Stimulated activated CD8-positive, alpha-beta memory T cell treated with anti-CD3 and anti-CD28 coated beads, Interleukin-12 subunit alpha, Interleukin-12 subunit beta, amount 100 ng/mL, for 4 hours (primary cell): Measurements from ENCODE around the gene AP3S1.
"Not testable (repeated sequence)": the region's sequence is repeated elsewhere in the genome, so short reads cannot be mapped to it uniquely, and the experiment has no call there.

ENCODE experiments used
- DNase-seq: peaks from one replicate; pipeline ENCODE4 v3.0.0-alpha.2; 2020; ENCODE audit warnings: low read depth

Gene AP3S1

DNA sequence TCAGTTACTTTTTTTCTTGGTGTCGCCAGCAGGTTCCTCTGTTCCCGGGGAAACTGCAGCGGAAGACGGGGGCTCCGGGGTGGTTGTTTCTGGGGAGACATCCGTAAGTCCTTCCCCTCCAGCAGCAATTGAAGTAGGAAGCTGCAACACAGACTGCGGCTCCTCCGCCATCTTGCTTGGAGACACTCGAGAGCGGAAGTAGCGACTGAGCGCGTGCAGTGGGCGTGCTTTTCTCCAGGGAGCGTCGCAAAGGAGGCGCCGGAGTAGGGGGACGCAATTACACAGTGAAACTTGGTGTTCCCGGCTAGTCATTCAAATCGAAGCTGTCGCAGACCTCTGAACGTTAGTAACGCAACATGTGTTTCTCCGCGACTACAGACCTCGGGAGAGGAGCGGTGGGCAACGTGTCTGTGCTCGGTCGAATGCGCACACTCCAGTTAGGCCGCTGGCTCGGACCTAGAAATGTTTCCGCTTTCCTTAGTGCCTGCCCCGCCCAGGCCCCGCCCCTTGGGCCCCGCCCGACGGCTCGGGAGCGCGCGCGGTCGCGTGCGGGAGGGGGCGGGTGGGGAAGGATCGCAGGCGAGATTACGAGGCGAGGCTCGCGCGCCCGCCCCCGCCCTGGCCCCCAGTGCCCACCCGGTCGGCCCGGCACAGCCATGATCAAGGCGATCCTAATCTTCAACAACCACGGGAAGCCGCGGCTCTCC lies at the start of gene AP3S1, which contains the start of gene ATG12:
TSS of gene AP3S1 (plus strand) at position 554 of the 707 bp plus-strand sequence. CDS start at position 657, 103 bp downstream.
TSS of gene ATG12 (minus strand) at position 184 of the 707 bp plus-strand sequence. CDS start at position 171, 13 bp downstream.
- peak; percentile 87 for DNase-seq

DNA sequence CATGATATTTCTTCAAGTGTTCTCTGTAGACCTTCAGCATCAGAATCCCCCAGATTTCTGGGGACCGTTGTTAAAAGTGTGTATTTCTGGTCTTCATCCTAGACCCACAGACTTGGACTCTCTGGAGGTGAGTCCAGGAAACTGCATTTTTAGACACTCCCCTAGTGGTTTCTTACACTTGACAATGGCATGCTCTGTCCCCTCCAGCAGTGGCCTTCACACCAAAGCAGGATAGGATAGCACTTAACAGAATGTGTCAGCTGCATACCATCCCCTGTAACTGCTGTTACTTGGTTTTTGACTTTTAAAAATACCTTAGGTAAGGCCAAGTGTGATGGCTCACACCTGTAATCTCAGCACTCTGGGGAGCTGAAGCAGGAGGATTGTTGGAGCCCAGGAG lies 46.0 kb upstream of the AP3S1 start:
- no peak for DNase-seq

DNA sequence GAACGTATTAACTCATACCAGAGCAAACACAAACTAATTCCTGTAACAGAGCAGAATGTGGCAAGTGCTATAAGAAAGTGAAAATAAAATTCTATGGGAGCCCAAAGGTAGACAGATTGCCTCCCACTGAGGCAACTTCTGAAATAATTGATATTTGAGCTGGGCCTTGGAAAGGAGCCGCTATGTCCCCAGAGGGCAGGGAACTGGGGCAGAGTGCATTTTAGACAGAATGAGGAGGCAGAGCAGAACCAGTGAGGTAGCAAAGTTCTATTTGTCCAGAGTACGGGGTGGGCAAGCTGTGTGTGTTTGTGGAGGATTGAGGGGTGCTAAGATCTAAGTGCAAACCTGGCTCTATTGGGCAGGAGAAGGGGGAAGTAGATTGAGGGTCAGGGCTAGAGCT lies 45.1 kb upstream of the AP3S1 start:
- DNase-seq, result no peak

DNA sequence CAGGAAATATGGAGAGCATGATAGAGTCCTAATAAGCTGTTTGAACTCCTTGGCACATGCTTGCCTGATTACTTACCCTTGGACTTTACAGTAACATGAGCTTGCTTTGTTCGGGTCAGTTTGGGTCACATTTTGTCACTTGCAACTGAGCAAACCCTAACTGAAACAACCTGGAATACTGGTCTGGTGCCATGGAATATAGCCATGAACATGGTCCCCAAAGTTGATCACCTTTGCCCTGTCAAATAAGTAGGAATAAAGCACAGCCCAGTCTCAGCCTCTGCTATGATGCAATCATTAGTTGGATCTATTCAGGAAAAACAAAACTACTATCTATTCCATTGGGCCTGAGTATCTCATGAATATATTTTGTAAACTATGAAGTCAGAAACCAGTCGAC lies 43.5 kb upstream of the AP3S1 start:
- DNase-seq, result no peak

DNA sequence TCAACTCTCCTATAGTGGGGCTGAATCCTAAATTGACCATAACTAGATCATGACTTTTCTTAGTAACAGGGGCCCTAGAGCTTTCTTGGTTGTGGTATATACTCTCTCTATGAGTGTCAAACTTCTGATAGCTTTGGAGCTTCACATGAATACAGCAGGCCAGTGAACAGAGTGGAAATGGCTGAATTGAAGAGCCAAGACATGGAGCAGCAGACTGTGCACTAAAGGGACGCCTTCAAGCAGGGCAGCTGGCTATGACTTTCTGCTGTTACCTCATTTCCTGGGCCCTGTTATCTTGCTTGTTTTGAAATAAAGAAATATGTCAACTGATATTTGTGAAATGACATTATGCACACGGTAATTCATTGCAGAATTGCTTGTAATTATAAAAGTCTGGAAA lies 41.6 kb upstream of the AP3S1 start:
- no peak for DNase-seq

DNA sequence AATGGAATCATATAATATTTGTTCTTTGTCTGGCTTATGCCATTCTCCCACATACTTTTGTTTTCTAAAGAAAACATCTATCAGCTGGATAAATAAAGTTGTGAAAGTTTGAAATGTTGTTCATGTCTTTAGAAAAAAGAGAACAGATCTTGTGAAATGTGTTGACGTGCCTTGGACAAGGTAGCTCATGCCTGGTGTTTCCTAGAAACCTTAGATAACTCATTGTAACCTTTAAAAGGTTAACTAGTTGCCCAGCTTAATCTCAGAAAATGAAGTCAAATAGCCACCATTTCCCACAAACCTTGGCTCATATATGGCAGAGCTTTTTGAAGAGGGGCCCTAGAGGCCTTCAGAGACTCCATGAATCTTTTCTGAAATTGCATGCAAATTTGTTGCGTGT lies 40.6 kb upstream of the AP3S1 start:
- no peak for DNase-seq

DNA sequence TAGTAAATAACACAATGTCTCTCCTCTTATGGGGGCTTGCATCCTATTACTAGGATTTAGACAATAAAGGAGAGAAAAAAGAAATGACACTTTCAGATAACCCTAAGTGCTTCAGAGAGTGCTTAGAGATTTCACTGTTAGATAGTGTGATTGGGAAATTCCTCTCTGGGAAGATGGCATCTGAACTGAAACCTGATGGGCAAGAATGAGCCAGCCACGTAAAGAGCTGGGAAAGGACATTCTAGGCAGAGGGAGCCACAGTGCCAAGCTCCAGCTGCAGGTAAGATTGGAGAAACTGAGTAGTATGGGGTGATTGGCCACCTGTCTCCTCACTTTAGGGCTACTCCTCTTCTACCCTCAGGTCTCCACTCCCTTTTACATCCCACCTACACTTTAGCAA lies 39.8 kb upstream of the AP3S1 start:
- DNase-seq, result no peak

DNA sequence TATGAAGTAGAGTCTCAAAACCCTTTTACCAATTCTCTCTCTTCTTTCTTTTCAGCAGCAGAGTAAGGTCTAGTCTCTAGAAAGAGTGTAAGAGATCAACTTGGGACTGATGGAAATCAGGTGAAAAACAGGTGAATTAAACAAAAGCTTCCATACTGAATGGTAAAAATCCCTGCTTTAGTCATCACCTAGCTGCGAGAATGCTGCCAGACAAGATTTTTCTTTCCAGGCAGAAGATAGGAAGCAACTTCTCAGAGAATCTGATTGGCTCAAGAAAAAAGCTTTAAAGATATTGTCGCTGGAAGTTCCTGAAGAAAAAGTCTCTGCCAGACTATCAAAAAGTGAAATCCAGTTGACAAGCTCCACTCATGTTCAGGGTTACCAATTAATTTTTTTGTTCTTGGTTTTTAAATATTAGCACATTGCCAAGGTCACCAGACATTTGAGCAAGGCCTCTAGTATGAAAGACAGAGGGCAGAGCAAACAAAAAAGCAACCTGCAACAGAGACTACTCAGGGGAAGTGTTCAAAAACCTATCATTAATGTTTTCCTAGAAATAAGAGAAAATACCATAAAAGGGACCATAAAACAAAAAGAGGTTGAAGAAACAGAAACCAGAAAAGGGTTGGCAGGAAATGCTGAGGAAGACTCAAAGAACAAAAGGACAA lies 34.6 kb upstream of the AP3S1 start:
- no peak for DNase-seq

DNA sequence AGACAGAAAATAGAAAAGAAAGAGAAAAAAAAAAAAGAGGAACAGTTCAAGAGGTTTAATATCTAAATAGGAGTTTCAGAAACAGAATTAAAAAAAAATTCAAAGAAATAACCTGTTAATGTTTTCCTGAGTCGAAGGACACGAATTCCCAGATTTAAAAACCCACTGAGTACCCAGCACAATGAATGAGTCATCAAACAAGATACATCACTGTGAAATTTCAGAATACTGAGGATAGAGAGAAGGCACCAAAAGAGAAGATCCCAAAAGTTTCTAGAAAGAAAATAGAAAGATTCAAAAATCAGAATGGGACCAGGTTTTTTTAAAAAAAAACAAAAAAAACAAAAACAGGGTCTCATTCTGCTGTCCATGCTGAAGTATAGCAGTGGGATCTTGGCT lies 34.1 kb upstream of the AP3S1 start:
- no peak for DNase-seq

DNA sequence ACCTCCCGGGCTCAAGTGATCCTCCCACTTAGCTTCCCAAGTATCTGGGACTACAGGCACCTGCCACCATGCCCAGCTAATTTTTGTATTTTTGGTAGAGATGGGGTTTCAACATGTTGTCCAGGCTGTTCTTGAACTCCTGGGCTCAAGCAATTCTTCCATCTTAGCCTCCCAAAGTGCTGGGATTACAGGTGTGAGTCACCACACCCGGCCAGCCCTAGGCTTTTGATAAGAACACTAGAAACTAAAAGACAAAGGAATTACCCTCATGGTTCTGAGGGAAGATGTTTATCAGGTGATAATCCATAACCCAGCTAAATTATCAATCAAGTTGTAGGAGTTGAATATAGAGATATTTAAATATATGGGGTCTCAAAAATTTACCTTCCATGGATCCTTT lies 33.7 kb upstream of the AP3S1 start:
- not testable (repeated sequence) for DNase-seq

DNA sequence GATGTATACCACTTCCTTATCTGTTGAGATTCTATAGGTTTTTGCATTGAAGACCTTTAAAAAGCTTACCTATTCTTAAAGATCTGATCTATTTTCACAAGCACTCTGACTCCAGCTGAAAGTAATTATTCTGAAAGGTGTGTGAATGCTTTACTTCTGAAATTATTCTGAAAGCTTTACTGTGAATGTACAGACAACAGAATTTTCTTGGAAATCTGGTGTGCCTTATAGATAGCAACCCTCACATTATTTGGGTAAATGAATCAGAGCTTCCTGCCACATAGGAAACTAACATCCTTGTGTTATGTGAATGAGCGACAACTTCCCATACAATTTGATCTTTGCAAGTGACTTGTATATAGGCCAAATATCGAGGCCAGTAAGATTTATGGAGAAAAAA lies 31.8 kb upstream of the AP3S1 start:
- DNase-seq, result no peak

DNA sequence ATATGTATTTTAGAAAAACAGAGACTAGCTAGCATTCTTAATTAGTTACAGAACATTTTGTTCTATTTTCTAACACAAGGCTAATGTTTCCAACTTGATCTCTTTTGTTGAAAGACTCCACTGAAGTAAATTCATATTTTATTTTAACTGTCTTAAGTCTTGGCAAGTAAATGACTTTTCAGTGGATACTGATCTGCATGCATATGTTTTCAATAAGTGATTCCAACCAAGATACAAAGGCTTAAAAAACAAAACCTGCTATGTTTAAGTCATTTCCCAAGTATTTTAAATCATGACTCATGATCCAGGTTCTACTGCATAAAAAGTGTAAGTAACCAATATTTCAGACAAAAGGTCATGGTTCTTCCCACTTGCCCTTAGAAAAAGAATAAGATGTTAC lies 31.0 kb upstream of the AP3S1 start:
- DNase-seq, result no peak

DNA sequence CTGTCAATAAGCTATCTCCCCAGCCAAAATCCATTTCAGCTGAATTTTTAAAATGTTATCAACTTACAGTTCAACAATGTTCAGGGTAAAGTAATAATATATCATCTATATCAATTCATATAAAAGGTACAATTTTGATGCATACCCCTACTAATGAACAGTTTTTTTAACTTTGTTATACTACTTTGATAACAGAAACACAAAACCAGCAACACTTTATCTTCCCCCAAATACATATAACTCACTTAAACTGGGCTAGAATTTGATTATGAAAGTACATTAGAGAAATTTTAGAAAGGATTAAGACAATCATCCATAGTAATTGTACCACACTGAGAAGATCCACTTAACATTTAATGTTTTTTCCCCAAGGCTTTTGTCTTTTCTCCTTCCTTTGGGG lies 30.3 kb upstream of the AP3S1 start:
- no peak for DNase-seq

DNA sequence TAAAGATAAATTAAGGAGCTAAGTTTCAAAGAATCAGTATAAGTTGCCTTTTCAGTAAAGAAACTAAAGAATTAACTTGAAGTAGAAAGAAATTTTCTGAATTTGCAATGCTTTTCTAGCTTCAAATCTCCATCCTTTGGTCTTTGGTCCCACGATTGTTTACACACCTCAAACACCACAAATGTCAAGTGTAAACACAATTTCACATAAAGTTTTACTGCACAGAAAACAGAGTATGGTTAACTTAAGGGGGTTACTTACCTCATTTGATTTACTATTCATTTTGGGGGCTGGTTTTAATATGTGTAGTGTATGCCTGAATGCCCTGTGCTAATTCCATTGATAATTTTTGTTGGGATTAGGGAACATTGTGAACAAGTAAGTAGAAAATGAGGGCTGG lies 29.4 kb upstream of the AP3S1 start:
- DNase-seq, result no peak

DNA sequence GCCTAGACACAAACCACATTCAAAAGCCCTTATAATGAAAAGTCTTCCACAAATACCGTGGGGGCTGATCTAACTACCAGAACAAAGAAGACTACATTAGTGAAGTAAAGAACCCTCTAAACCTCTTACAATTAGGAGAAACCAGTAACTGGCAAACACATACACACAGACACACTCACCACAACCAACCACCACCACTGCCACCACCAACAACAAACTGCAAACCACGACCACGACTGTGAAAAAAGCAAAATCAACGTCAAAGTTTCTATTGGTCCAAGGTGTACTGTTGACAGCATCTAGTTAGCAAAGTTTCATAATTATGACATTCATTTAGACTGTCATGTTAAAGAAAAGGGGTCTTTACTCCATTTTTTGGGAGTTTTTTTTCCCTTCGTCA lies 28.0 kb upstream of the AP3S1 start:
- no peak for DNase-seq

DNA sequence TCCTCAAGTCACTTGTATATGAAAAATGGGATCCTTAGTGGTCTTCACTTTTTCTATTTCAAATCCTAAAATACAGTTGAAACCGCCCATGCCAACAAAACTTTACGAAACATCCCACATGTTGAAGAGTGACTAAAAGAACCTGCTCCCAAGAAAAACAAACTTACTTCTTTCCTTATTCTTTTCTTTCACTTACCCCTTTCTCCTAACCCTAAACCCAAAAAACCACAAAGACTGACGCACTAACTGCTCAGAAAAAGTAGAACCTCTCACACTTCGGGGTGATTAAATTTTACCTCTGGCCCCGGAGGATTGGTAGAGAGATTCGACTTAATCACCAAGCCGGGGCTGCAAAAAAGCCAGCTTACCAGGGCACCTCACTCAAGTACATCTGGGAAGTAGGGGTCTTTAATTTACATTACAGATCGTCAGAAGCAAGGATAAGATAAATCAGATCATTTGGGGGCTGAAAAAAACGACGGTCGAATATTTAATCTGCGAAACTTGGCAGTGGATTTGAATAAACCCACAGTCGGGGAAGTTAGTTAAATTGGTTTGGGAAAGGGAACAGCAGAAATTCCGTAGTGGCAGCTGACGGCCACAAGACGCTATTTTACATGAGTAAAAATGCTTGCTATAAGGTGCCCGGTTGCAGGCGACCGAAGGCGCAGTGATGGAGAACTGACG lies 26.6 kb upstream of the AP3S1 start:
- DNase-seq, result no peak

DNA sequence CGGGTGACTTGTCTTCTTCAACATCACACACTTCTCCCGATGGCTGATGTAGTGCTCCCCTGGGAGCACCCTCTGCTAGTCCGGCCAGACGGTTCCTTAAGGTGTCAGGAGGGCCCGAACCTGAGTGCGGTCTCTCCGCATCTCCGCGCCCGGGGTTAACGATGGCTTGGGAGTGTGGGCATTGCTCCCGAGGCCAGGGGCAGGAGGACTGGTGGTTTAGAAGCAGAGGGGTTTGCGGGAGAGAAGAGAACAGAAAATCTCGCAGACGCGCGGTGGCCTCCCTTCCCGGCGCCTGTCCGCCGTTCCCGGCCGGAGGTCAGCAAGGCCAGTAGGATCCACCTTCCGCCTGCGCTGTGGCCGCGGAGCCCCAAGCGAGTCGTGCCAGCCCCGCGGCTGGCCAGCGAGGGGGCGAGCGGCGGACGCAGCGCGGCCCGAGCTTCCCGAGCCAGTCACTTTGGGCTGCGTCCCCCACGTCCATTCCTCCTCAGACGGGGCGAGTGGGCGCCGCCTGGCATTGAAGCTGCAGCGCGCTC lies 26.0 kb upstream of the AP3S1 start:
- no peak for DNase-seq

DNA sequence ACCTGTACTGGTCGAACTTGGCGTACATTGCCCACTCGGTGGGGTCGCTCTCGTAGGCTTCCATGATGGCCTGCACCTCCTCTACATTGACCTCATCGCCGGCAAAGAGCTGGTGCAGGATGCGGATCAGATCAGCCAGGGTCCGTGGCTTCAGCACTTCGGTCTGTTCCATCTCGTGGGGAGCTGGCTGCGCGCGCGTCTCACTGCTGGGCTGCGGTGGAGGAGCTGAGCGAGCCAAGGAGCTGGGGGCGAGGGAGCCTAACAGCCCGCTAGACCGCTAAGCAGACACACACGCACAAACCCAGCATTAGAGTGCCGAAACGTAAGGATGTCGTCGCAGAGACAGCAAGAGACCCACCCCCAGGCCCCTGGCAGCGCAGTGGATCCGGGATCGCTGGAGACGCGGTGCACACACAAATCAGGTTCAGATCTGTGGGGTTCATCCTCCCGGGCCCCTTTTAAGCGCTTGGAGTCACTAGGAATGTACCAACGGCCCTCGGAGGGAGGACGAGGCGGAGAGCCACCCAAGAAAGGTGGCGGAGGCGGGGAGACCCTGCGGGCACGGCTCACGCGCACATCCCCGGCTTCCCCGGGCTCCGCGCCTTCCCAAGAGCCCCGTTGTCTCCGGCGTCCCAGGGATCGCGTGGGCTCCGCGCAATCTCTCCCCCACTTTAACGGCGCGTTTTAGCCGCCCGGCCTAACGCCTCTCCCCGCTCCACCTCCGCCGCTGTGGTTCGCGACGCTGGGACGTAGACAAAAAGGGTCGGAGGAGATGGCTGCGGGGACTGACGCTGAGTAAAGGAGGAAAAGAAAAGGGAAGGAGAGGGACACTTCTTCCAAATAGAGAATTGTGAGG lies 25.3 kb upstream of the AP3S1 start, which contains the start of gene CDO1:
TSS of gene CDO1 (minus strand) at position 434 of the 856 bp plus-strand sequence. CDS start at position 172, 262 bp downstream.
- no peak for DNase-seq

DNA sequence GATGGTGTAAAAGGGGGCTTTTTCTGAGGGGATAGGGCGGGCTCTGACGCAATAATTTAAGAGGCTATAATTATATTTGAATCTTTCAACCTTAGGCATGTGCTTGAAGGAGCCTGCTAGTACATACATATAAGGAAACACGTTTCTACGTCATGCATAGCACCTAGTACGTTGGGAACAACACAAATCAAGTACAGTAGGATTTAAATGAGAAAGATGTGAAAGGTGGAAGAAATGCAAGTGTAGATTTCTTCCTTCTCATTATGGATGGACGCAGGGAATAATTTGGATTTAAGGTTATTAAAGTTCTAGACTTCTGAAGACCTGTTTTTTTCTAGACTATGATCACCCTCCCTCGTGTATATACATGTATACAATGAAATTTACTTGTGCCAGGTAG lies 24.3 kb upstream of the AP3S1 start:
- no peak for DNase-seq

DNA sequence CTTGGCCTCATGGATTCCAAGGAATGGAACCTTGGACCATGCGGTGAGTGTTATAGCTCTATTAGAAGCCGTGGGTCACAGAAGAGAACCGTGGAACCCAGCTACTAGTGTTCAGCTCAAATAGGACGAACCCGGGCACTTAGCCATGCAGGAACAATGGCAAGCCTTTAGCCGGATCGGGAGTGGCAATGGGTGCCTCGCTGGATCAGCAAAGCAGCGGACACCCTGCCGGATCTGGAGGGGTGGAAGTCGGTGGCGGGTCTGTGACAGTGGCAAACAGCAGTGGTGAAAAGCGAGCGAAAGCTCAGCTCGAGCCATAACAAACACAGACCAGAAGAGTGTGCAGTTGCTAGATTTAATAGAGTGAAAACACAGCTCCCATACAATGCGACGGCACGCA lies 22.9 kb upstream of the AP3S1 start:
- DNase-seq, result no peak

DNA sequence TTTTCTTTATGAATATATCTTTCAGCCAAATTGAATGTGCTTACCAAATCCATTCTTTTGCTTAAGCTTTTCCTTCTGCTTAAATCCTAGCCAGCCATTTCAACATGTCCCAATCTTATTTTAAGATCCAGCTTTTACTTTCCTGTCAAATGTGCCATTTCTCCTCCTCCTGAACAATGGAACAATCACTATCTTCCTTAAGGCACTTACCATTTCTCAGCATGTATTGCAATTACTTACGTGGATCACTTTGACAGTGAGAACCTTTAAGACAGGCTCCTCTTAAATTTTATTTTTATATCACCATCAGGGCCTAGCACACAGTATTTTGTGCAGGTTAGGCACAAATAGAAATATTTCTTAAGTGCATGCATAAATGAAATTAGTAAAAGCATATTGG lies 20.9 kb upstream of the AP3S1 start:
- no peak for DNase-seq

DNA sequence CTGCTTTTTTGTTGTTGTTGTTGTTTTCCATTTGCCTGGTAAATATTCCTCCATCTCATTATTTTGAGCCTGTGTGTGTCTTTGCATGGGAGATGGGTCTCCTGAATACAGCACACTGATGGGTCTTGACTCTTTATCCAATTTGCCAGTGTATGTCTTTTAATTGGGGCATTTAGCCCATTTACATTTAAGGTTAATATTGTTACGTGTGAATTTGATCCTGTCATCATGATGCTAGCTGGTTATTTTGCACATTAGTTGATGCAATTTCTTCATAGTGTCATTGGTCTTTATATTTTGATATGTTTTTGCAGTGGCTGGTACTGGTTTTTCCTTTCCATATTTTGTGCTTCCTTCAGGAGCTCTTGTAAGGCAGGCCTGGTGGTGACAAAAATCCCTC lies 16.8 kb upstream of the AP3S1 start:
- not testable (repeated sequence) for DNase-seq
